Uterus (tissue), 4 donors: Measurements from ENCODE around the gene C10orf90. TPM values are rescaled to one million over a fixed set of nuclear protein-coding genes. Genes with fewer than 3 reads are reported as not detected.

ENCODE experiments used
- DNase-seq, 2 donors: peaks; one replicate each; pipeline ENCODE4 v3.0.0-alpha.2; 2019 to 2020
- H3K27ac ChIP-seq, 2 donors: fragments of 200-600 bp; sonication (generic); 1 replicate in 1 of 2; 2 replicates in 1 of 2; pipeline ENCODE4 v1.5.1; 2016 to 2018
- H3K27me3 ChIP-seq, 2 donors: fragments of 200-600 bp; sonication (generic); one replicate each; pipeline ENCODE4 v1.5.1; 2018 to 2019; ENCODE audit warnings: control low read depth in 1 of 2
- H3K36me3 ChIP-seq, 2 donors: fragments of 200-600 bp; sonication (generic); one replicate each; pipeline ENCODE4 v1.5.1; 2019; ENCODE audit warnings: control low read depth in 1 of 2
- H3K4me1 ChIP-seq, 2 donors: fragments of 200-600 bp; sonication (generic); one replicate each; pipeline ENCODE4 v1.5.1; 2018 to 2019; ENCODE audit warnings: control low read depth in 1 of 2
- H3K4me3 ChIP-seq, 2 donors: fragments of 200-600 bp; sonication (generic); 1 replicate in 1 of 2; 2 replicates in 1 of 2; pipeline ENCODE4 v1.5.1; 2018 to 2019; ENCODE audit warnings: mild to moderate bottlenecking in 1 of 2
- H3K9me3 ChIP-seq, 2 donors: fragments of 200-600 bp; sonication (generic); one replicate each; pipeline ENCODE4 v1.5.1; 2019; ENCODE audit warnings: control low read depth in 1 of 2
- POLR2A ChIP-seq, 2 donors: fragments of 450-650 bp; IDR thresholded peaks; one replicate each; pipeline ENCODE4 v1.6.1; 2016; ENCODE audit warnings: antibody characterized with exemption in 2 of 2, mild to moderate bottlenecking in 1 of 2, moderate library complexity in 1 of 2
- intact Hi-C: fragments of 100-400 bp; cut with DNase I; formaldehyde crosslinking; loops from one replicate; pipeline ENCODE4 v1.15.1; 2023; ENCODE audit warnings: low total_unique reads
- total RNA-seq, 4 donors: library from RNA; depleted of rRNA in 3 of 4; stranded (reverse); fragments of >200 nt in 3 of 4; gene quantifications; one replicate each; pipeline versions ENCODE4 v1.1.0 to v1.2.4, GENCODE V29; 2014 to 2023
- TF ChIP-seq, protein P1 (sequence below), 4 experiments: fragments of 200-600 bp in 2 of 4; fragments of 450-650 bp in 2 of 4; sonication (generic) in 2 of 4; IDR thresholded peaks; one replicate each; pipeline ENCODE4 v1.5.1; 2016 to 2019; ENCODE audit warnings: antibody characterized with exemption in 4 of 4, mild to moderate bottlenecking in 2 of 4, moderate library complexity in 1 of 4
- donor health status: DM: yes; HTN: yes; CAD: no.

Gene C10orf90
- total RNA-seq, 4 donors from 2014 or later: 0.21 TPM; not detected in 3

DNA sequence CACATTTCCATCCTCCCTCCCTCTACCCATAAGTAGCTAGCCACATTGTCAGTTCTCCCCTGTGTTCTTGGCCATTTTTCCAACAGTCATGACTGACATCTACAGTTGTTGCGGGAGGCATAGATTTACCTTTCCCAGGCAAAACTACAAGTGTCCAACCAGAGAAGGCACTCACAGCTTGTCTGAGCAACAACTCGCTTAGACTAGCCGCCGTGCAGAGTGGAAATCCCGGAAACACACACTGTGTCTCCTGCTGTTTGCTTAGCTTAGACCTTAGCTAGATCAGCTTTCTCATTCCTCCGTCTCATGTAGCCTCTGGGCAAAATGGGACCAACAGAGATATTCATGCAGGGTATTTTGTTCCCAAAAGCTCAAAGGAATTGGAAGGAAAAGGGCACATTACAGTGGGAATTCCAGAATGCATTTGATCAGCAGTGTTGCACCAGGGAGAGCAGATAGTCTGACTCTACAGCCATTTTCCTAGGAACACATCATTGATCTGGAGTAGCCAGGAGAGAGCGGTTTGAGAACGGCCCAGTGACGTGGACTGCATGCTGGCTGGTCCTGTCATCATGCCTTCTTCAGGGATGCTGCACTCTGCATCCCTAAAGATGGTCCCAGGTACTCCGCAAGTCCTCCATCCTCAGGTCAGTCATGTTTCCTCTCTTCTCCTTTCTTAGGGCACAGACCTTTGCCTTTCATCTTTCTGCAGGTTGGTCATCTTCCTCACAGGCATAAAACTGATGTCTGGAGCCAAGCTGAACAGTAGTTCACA, 89.4 kb downstream of the C10orf90 start:
- Histone ChIP-seq H3K36me3 (no peaks in the 10 kb centered on the region), H3K27me3 (no peaks in the 10 kb centered on the region), H3K27ac (no peak overlapping the region), H3K9me3 (no peaks in the 10 kb centered on the region), H3K4me1 (no peaks in the 10 kb centered on the region), H3K4me3 (no peak overlapping the region)
- no peak for TF ChIP-seq POLR2A (IDR thresholded peaks at IDR 0.05)
- TF ChIP-seq, protein P1, sequence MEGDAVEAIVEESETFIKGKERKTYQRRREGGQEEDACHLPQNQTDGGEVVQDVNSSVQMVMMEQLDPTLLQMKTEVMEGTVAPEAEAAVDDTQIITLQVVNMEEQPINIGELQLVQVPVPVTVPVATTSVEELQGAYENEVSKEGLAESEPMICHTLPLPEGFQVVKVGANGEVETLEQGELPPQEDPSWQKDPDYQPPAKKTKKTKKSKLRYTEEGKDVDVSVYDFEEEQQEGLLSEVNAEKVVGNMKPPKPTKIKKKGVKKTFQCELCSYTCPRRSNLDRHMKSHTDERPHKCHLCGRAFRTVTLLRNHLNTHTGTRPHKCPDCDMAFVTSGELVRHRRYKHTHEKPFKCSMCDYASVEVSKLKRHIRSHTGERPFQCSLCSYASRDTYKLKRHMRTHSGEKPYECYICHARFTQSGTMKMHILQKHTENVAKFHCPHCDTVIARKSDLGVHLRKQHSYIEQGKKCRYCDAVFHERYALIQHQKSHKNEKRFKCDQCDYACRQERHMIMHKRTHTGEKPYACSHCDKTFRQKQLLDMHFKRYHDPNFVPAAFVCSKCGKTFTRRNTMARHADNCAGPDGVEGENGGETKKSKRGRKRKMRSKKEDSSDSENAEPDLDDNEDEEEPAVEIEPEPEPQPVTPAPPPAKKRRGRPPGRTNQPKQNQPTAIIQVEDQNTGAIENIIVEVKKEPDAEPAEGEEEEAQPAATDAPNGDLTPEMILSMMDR (IDR thresholded peaks at IDR 0.05): no peak
- intact Hi-C loops: no loop called here
- no peak for DNase-seq

DNA sequence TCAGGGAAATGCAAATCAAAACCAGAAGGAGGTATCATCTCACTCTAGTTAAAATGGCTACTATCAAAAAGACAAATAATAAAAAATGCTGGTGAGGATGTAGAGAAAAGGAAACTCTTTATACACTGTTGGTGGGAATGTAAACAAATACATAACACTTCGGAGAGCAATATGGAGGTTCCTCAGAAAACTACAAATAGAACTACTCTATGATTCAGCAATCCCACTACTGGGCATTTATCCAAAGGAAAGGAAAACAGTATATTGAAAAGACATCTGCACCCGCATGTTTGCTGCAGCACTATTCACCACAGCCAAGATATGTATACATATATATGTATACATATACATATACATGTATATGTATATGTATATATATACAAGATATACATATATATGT, 94.2 kb downstream of the C10orf90 start:
- no peak overlapping the region for H3K27ac ChIP-seq
- H3K9me3 ChIP-seq: no peaks in the 10 kb centered on the region
- TF ChIP-seq POLR2A (IDR thresholded peaks at IDR 0.05): no peak
- TF ChIP-seq, protein P1 (IDR thresholded peaks at IDR 0.05): no peak
- intact Hi-C loops: no loop called here
- H3K27me3 ChIP-seq: no peaks in the 10 kb centered on the region
- no peaks in the 10 kb centered on the region for H3K36me3 ChIP-seq
- H3K4me1 ChIP-seq: no peaks in the 10 kb centered on the region
- no peak overlapping the region for H3K4me3 ChIP-seq
- DNase-seq: no peak

DNA sequence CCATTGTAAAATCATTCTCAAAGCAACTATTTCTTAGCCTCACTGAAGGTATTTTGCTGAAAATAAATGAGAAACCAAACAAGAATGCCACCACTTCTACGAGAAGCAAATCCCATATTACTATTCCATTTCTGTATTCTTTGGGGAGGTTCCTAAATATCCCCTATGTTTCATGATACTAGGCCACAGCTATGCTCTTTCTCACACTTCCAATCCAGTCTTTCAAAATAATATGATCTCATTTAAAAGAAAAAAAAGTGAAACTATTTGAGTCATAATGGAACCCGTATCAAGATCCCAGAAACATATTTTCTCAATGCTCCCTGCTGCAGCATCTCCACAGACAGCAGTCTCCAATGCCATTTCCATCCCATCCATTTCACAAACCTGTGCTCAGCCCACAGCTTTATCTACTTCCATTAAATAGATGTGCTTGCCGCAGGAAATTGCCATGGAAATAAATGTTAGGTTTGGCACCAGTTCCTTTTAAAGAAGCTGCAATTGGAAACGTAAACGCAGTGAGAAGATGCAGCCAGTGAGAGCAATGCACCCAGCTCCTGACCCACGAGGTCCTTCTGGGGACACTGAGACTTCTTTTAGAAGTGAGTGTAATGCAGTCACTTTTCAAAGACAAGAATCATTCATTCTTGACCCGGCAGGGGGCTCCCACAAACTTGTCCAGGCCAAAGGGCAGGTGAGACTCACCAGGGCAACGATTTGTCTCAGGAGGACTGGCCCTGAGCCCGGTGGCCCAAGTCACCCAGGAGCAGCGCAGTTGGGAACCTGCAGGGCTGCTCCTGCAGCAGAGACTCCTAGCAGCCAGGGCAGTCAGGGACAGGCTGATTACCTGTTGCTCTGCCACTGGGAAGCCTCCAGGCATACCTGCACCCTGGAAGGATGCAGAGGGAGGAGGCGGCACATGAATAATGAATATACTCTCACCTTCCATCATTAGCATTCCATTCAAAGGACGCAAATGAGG, 99.6 kb downstream of the C10orf90 start:
- H3K36me3 ChIP-seq: no peaks in the 10 kb centered on the region
- no peak for DNase-seq
- H3K9me3 ChIP-seq: no peaks in the 10 kb centered on the region
- H3K4me3 ChIP-seq: no peak overlapping the region
- intact Hi-C loops: no loop called here
- H3K4me1 ChIP-seq: no peaks in the 10 kb centered on the region
- TF ChIP-seq, protein P1 (IDR thresholded peaks at IDR 0.05): no peak
- TF ChIP-seq POLR2A (IDR thresholded peaks at IDR 0.05): no peak
- no peak overlapping the region for H3K27ac ChIP-seq
- no peaks in the 10 kb centered on the region for H3K27me3 ChIP-seq

DNA sequence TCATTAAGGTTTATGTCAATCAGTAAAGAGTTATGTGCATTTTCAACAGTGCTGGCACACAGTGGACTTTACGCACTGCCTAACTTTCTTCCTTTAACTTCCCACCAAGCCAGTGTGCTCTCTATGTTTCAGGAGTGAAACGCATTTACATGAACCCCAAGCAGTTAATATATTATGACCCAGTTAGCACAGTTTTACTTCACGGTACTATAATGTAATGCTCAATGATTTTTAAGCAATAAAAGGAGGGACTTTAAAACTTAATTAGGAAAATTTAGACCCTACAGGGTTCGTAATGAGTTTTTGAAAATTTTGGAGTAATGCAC, 100.3 kb downstream of the C10orf90 start:
- H3K9me3 ChIP-seq: no peaks in the 10 kb centered on the region

More for the DNA sequence above, 100.3 kb downstream of the C10orf90 start:
- no peak for DNase-seq
- TF ChIP-seq POLR2A (IDR thresholded peaks at IDR 0.05): no peak
- TF ChIP-seq, protein P1 (IDR thresholded peaks at IDR 0.05): no peak
- intact Hi-C loops: no loop called here
- H3K27ac ChIP-seq: no peak overlapping the region
- no peak overlapping the region for H3K4me3 ChIP-seq
- H3K27me3 ChIP-seq: no peaks in the 10 kb centered on the region
- H3K4me1 ChIP-seq: no peaks in the 10 kb centered on the region
- H3K36me3 ChIP-seq: no peaks in the 10 kb centered on the region
